K562 (cell line): ENCODE results near the gene PTCHD4. TPM values are rescaled to one million over a fixed set of nuclear protein-coding genes. Genes with fewer than 3 reads are reported as not detected.

Experiments used
- ATAC-seq: fragments of 200-7000 bp; cut with Tn5 transposase; 3 replicates; pipeline ENCODE4 v1.9.1; 2020; ENCODE audit warnings: moderate library complexity
- BruUV-seq: library from RNA; stranded (reverse); fragments of 400-500 nt; replicated peaks from 2 replicates; lab custom pipeline; 2021; lab: Mats Ljungman, UMichigan
- CTCF ChIA-PET: fragments of 300-600 bp; formaldehyde crosslinking; extraction: SDS; loops from one replicate; lab custom pipeline; 2021; ENCODE audit warnings: low intra/inter-chr PET ratio; lab: Yijun Ruan, JAX
- POLR2A ChIA-PET: fragments of 300-600, 350-650 bp; sonication (Branson Sonifier 250); formaldehyde crosslinking; extraction: SDS; loops from one replicate; lab custom pipeline; 2021; ENCODE audit warnings: antibody characterized with exemption, inconsistent platforms; lab: Yijun Ruan, JAX
- DNase-seq, 4 experiments: peaks; one replicate each; pipeline versions ENCODE4 v3.0.0 to v3.0.0-alpha.2; 2011 to 2018; ENCODE audit warnings: low spot score in 3 of 4, mixed read lengths in 3 of 4; ENCODE audit errors: extremely low read depth in 1 of 4
- FAIRE-seq: peaks from 2 replicates; lab custom pipeline; 2011; peaks lifted over from hg19 to GRCh38; lab: Jason Lieb, UNC
- H2AFZ ChIP-seq: 2 replicates; pipeline ENCODE4 v1.6.0; 2011; ENCODE audit warnings: low read depth, low read length, control low read depth, inconsistent platforms
- H3K27ac ChIP-seq: fragments of 200-600 bp; 3 replicates; pipeline ENCODE4 v1.8.0; 2011; ENCODE audit warnings: low read depth, mild to moderate bottlenecking, control low read depth, inconsistent platforms, low read length, moderate library complexity, mixed read lengths; ENCODE audit errors: extremely low read depth
- H3K27me3 ChIP-seq, 2 experiments: fragments of 300-600 bp in 1 of 2; 2 replicates in 1 of 2; 3 replicates in 1 of 2; pipeline versions ENCODE4 v1.6.0 to v1.8.0; 2011; ENCODE audit warnings: inconsistent platforms in 2 of 2, low read length in 2 of 2, mild to moderate bottlenecking in 1 of 2, mixed read lengths in 1 of 2, moderate library complexity in 1 of 2; ENCODE audit not compliant: control insufficient read depth in 2 of 2, insufficient read depth in 2 of 2
- H3K36me3 ChIP-seq: fragments of 300-600 bp; 3 replicates; pipeline ENCODE4 v1.8.0; 2011; ENCODE audit warnings: mild to moderate bottlenecking, low read length, inconsistent platforms; ENCODE audit not compliant: control insufficient read depth, insufficient read depth
- H3K4me1 ChIP-seq, 2 experiments: fragments of 200-600 bp in 1 of 2; replicated peaks in 1 of 2; 2 replicates in 1 of 2; 3 replicates in 1 of 2; pipeline versions ENCODE4 v1.5.1 to v1.8.0; 2011; ENCODE audit warnings: inconsistent platforms in 2 of 2, low read length in 2 of 2, mild to moderate bottlenecking in 1 of 2, mixed read lengths in 1 of 2, moderate library complexity in 1 of 2; ENCODE audit not compliant: control insufficient read depth in 2 of 2, insufficient read depth in 2 of 2
- H3K4me2 ChIP-seq: 2 replicates; pipeline ENCODE4 v1.6.1; 2011; ENCODE audit warnings: low read length, control low read depth, inconsistent platforms, mixed read lengths; ENCODE audit not compliant: insufficient read depth
- H3K4me3 ChIP-seq: fragments of 200-600 bp; sonication (generic), shearing (Covaris generic); 2 replicates; pipeline ENCODE4 v1.5.1; 2016; ENCODE audit warnings: control low read depth, inconsistent platforms
- H3K79me2 ChIP-seq: fragments of 200-600 bp; 3 replicates; pipeline ENCODE4 v1.8.0; 2011; ENCODE audit warnings: low read length, inconsistent platforms; ENCODE audit not compliant: control insufficient read depth, insufficient read depth
- H3K9ac ChIP-seq, 2 experiments: 2 replicates each; pipeline versions ENCODE4 v1.6.0 to v1.6.1; 2011; ENCODE audit warnings: low read depth in 2 of 2, low read length in 2 of 2, control low read depth in 1 of 2, inconsistent platforms in 1 of 2, mild to moderate bottlenecking in 1 of 2, mixed read lengths in 1 of 2; ENCODE audit not compliant: insufficient read depth in 1 of 2
- H3K9me1 ChIP-seq: one replicate; pipeline ENCODE4 v1.6.0; 2011; ENCODE audit warnings: inconsistent platforms, mild to moderate bottlenecking, low read length, moderate library complexity; ENCODE audit not compliant: control insufficient read depth, insufficient read depth
- H3K9me3 ChIP-seq: replicated peaks from 2 replicates; pipeline ENCODE4 v1.5.1; 2011; ENCODE audit warnings: low read depth, low read length, inconsistent platforms; ENCODE audit not compliant: control insufficient read depth, insufficient read depth
- H4K20me1 ChIP-seq: replicated peaks from 2 replicates; pipeline ENCODE4 v1.6.1; 2011; ENCODE audit warnings: low read length, inconsistent platforms, mixed read lengths; ENCODE audit not compliant: control insufficient read depth, insufficient read depth
- FOXP1 ChIP-seq: sonication (generic); formaldehyde crosslinking; IDR thresholded peaks from 2 replicates; pipeline ENCODE4 v1.8.0; 2022; ENCODE audit warnings: mild to moderate bottlenecking, missing genetic modification reagents
- GTF2B ChIP-seq: IDR thresholded peaks from 2 replicates; pipeline ENCODE4 v1.6.1; 2011; ENCODE audit not compliant: insufficient read length; ENCODE audit errors: extremely low read depth
- JUNB ChIP-seq: fragments of 450-650 bp; formaldehyde crosslinking; conservative IDR thresholded peaks from 2 replicates; pipeline ENCODE4 v1.4.0; 2020; ENCODE audit warnings: mild to moderate bottlenecking
- KLF13 ChIP-seq: fragments of 450-650 bp; IDR thresholded peaks from 2 replicates; pipeline ENCODE4 v1.6.1; 2016; ENCODE audit warnings: missing genetic modification characterization, low read depth, mild to moderate bottlenecking, missing compliant biosample characterization, moderate library complexity, borderline replicate concordance
- RNF219 ChIP-seq: fragments of 250-450 bp; sonication (Bioruptor Pico); IDR thresholded peaks from 2 replicates; pipeline ENCODE4 v1.5.0; 2022; ENCODE audit warnings: mild to moderate bottlenecking
- STAT5B ChIP-seq: fragments of 250-450 bp; sonication (Bioruptor Pico); IDR thresholded peaks from 2 replicates; pipeline ENCODE4 v1.8.0; 2021; ENCODE audit warnings: mild to moderate bottlenecking, inconsistent platforms
- YY1 ChIP-seq, 3 experiments: IDR thresholded peaks; 2 replicates each; pipeline ENCODE4 v1.6.1; 2011; ENCODE audit warnings: low read length in 2 of 3, mild to moderate bottlenecking in 2 of 3, moderate library complexity in 2 of 3, borderline replicate concordance in 1 of 3, control low read depth in 1 of 3, low read depth in 1 of 3; ENCODE audit not compliant: insufficient read depth in 3 of 3, insufficient replicate concordance in 2 of 3, control insufficient read depth in 1 of 3, insufficient read length in 1 of 3; ENCODE audit errors: extremely low read depth in 1 of 3
- ZNF184 ChIP-seq: sonication (generic); formaldehyde crosslinking; IDR thresholded peaks from 2 replicates; pipeline ENCODE4 v1.5.0; 2020; ENCODE audit warnings: missing genetic modification reagents
- ZNF764 ChIP-seq: fragments of 250-450 bp; sonication (Bioruptor Pico); IDR thresholded peaks from 2 replicates; pipeline ENCODE4 v1.4.0; 2020; ENCODE audit warnings: low read depth, mild to moderate bottlenecking, moderate library complexity
- WGBS: fragments of 100-300 bp; shearing (Covaris generic); methylation state at CpG from one replicate; pipeline ENCODE4 v1.1.6; 2016; ENCODE audit warnings: low coverage, mixed read lengths; ENCODE audit not compliant: insufficient coverage; ENCODE audit errors: missing lambda C conversion rate; 5-methylcytosine and 5-hydroxymethylcytosine counted together
- in situ Hi-C: fragments of 300-500 bp; cut with MboI; formaldehyde crosslinking; loops from 4 replicates; pipeline ENCODE4 v1.15.0; 2018; ENCODE audit warnings: inconsistent platforms, mixed read lengths
- intact Hi-C: fragments of 100-400 bp; cut with micrococcal nuclease; formaldehyde crosslinking; loops from 2 replicates; pipeline ENCODE4 v1.14.2; 2022
- polyA plus RNA-seq, 8 experiments: library from polyadenylated mRNA; depleted of rRNA in 4 of 8; stranded (reverse) in 5 of 8; unstranded in 3 of 8; fragments of >200 nt; fragmentation: Nextera tagmentation in 2 of 8; fragmentation: Illumina TruSeq in 1 of 8; extraction: Ambion mirVana in 2 of 8; extraction: Trizol in 1 of 8; gene quantifications; 2 replicates each; pipeline versions ENCODE4 v1.2.1 to v1.2.3, GENCODE V29; 2011 to 2014; ENCODE audit warnings: inconsistent platforms in 1 of 8, missing spikeins in 1 of 8
- total RNA-seq, 7 experiments: library from RNA; depleted of rRNA in 6 of 7; stranded (reverse); fragments of >200 nt in 6 of 7; fragmentation: Illumina TruSeq in 2 of 7; extraction: Trizol in 2 of 7; gene quantifications; 2 replicates each; pipeline versions ENCODE4 v1.2.1 to v1.2.3, GENCODE V29; 2011 to 2021; ENCODE audit warnings: low replicate concordance in 1 of 7
- TF ChIP-seq, protein P1 (sequence below): fragments of 450-650 bp; IDR thresholded peaks from 2 replicates; pipeline ENCODE4 v1.6.1; 2016
- TF ChIP-seq, protein P2 (sequence below): fragments of 450-650 bp; formaldehyde crosslinking; IDR thresholded peaks from 2 replicates; pipeline ENCODE4 v1.4.0; 2022; ENCODE audit warnings: mild to moderate bottlenecking, moderate library complexity
- TF ChIP-seq, protein P3 (sequence below): sonication (generic); formaldehyde crosslinking; IDR thresholded peaks from 2 replicates; pipeline ENCODE4 v1.8.0; 2022; ENCODE audit warnings: missing genetic modification reagents, mild to moderate bottlenecking, borderline replicate concordance

The PTCHD4 gene
- total and polyA plus RNA-seq, 9 of the 15 experiments (the other 6 are each of a cell fraction or from before 2014, with no cell fraction given) = not detected

GRCh38 chr6:48100588-48100895, 10.5 kb downstream of the PTCHD4 start (continued):
- TF ChIP-seq, protein P1, sequence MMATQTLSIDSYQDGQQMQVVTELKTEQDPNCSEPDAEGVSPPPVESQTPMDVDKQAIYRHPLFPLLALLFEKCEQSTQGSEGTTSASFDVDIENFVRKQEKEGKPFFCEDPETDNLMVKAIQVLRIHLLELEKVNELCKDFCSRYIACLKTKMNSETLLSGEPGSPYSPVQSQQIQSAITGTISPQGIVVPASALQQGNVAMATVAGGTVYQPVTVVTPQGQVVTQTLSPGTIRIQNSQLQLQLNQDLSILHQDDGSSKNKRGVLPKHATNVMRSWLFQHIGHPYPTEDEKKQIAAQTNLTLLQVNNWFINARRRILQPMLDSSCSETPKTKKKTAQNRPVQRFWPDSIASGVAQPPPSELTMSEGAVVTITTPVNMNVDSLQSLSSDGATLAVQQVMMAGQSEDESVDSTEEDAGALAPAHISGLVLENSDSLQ = no peak
- TF ChIP-seq, all 486 proteins: peak for 0

GRCh38 chr6:48099713-48100587, 11.0 kb downstream of the PTCHD4 start:
- intact Hi-C loops = loop anchor here (2.0 kb wide), 1 partner anchor 31 kb away; no protein-coding TSS in a partner anchor
- ChIA-PET POLR2A (no interaction called here), CTCF (no interaction called here)
- Histone ChIP-seq H3K9me3 (no peaks in the 10 kb centered on the region), H4K20me1 (no peaks in the 10 kb centered on the region), H3K27ac (no peak overlapping the region), H3K27me3 (no peaks in the 10 kb centered on the region), H3K4me1 (no peaks in the 10 kb centered on the region), H3K9ac (no peak overlapping the region), H3K79me2 (no peaks in the 10 kb centered on the region), H2AFZ (no peak overlapping the region), H3K9me1 (no peaks in the 10 kb centered on the region), H3K4me2 (no peak overlapping the region), H3K4me3 (no peak overlapping the region), H3K36me3 (no peaks in the 10 kb centered on the region)
- in situ Hi-C loops = no loop called here
- WGBS = 0% methylated on average over 3 of the region's 3 CpGs
- DNase-seq (no peak), ATAC-seq (no peak), FAIRE-seq (no peak)
- no TSS peak for BruUV-seq
- TF ChIP-seq FOXP1 (CRISPR knock-in tag) = no peak
- TF ChIP-seq ZNF184 (CRISPR knock-in tag) = no peak
- no peak for TF ChIP-seq YY1 (IDR thresholded peaks at IDR 0.05; ENCODE audit: borderline replicate concordance in 1 of 3, control insufficient read depth in 1 of 3, extremely low read depth in 1 of 3, insufficient read depth in 3 of 3, insufficient read length in 1 of 3, insufficient replicate concordance in 2 of 3, low read depth in 1 of 3, low read length in 2 of 3)
- no peak for TF ChIP-seq GTF2B
- TF ChIP-seq KLF13 (tag) = no peak
- TF ChIP-seq, protein P2, sequence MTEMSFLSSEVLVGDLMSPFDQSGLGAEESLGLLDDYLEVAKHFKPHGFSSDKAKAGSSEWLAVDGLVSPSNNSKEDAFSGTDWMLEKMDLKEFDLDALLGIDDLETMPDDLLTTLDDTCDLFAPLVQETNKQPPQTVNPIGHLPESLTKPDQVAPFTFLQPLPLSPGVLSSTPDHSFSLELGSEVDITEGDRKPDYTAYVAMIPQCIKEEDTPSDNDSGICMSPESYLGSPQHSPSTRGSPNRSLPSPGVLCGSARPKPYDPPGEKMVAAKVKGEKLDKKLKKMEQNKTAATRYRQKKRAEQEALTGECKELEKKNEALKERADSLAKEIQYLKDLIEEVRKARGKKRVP = no peak
- no peak for TF ChIP-seq RNF219 (CRISPR knock-in tag)
- no peak for TF ChIP-seq ZNF764
- TF ChIP-seq STAT5B (CRISPR knock-in tag) = no peak
- TF ChIP-seq, protein P3, sequence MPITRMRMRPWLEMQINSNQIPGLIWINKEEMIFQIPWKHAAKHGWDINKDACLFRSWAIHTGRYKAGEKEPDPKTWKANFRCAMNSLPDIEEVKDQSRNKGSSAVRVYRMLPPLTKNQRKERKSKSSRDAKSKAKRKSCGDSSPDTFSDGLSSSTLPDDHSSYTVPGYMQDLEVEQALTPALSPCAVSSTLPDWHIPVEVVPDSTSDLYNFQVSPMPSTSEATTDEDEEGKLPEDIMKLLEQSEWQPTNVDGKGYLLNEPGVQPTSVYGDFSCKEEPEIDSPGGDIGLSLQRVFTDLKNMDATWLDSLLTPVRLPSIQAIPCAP (CRISPR knock-in tag) = no peak
- TF ChIP-seq JUNB (CRISPR knock-in tag) = no peak
